HL-60/S4 treated with phorbol 12-myristate 13-acetate at 8.2 ng/mL for 4 days and 3 days (cell line): Measurements from ENCODE around the gene TRPV2.
"Not testable (repeated sequence)": the region's sequence is repeated elsewhere in the genome, so short reads cannot be mapped to it uniquely, and the experiment has no call there.

Experiments
- in situ Hi-C: fragments of 300-500 bp; cut with MboI; formaldehyde crosslinking; loops from 2 replicates; pipeline ENCODE4 v1.15.0; 2022; ENCODE audit warnings: low sequenced_read_pairs

The TRPV2 gene

GRCh38 chr17:16452268-16452667, 36.9 kb downstream of the TRPV2 start:
- in situ Hi-C loops, result not testable (repeated sequence)

GRCh38 chr17:16453493-16453851, 38.1 kb downstream of the TRPV2 start:
- in situ Hi-C loops, result no loop called here

- in situ Hi-C loops, result no loop called here
Measured at GRCh38 chr17:16455997-16456741, 40.8 kb downstream of the TRPV2 start.

GRCh38 chr17:16456742-16457316, 41.5 kb downstream of the TRPV2 start:
- in situ Hi-C loops, result no loop called here

GRCh38 chr17:16459271-16459670, 43.9 kb downstream of the TRPV2 start:
- in situ Hi-C loops, result no loop called here

GRCh38 chr17:16459855-16460550, 44.6 kb downstream of the TRPV2 start:
- in situ Hi-C loops, result no loop called here

- in situ Hi-C loops, result no loop called here
Measured at GRCh38 chr17:16460796-16461605, 45.6 kb downstream of the TRPV2 start.

- in situ Hi-C loops, result no loop called here
Measured at GRCh38 chr17:16461606-16461866, 46.2 kb downstream of the TRPV2 start.

GRCh38 chr17:16462070-16462864, 46.9 kb downstream of the TRPV2 start:
- in situ Hi-C loops, result no loop called here

GRCh38 chr17:16463358-16464302, 48.3 kb downstream of the TRPV2 start:
- in situ Hi-C loops, result no loop called here

- in situ Hi-C loops, result no loop called here
Measured at GRCh38 chr17:16464303-16465051, 49.1 kb downstream of the TRPV2 start.

- in situ Hi-C loops, result no loop called here
Measured at GRCh38 chr17:16465052-16465312, 49.6 kb downstream of the TRPV2 start.

- in situ Hi-C loops, result no loop called here
Measured at GRCh38 chr17:16465861-16466338, 50.5 kb downstream of the TRPV2 start.

- in situ Hi-C loops, result no loop called here
Measured at GRCh38 chr17:16466407-16466806, 51.0 kb downstream of the TRPV2 start.

GRCh38 chr17:16467044-16467443, 51.7 kb downstream of the TRPV2 start:
- in situ Hi-C loops, result no loop called here

GRCh38 chr17:16467886-16468285, 52.5 kb downstream of the TRPV2 start:
- in situ Hi-C loops, result no loop called here

GRCh38 chr17:16468428-16468992, 53.1 kb downstream of the TRPV2 start:
- in situ Hi-C loops, result no loop called here

- in situ Hi-C loops, result no loop called here
Measured at GRCh38 chr17:16470265-16470664, 54.9 kb downstream of the TRPV2 start.

- in situ Hi-C loops, result no loop called here
Measured at GRCh38 chr17:16471295-16471694, 55.9 kb downstream of the TRPV2 start.
